ENCODE results near the gene TTPAL. TPM values are rescaled to one million over a fixed set of nuclear protein-coding genes. Genes with fewer than 3 reads are reported as not detected.

TTPAL gene
- total and polyA plus RNA-seq, 9 of the 15 experiments (the other 6 are each of a cell fraction or from before 2014, with no cell fraction given): 1.1 to 7.0 (median 2.6) TPM

GRCh38 chr20:44489931-44490330 is 14.3 kb downstream of the TTPAL start:
- H3K4me2 ChIP-seq (ENCODE audit: insufficient read depth, low read length): no peak overlapping the region
- H3K4me3 ChIP-seq: no peak overlapping the region
- H3K9ac ChIP-seq (ENCODE audit: insufficient read depth in 1 of 2, low read depth in 2 of 2, low read length in 2 of 2): no peak overlapping the region
- no peak overlapping the region for H3K27ac ChIP-seq (ENCODE audit: extremely low read depth, low read depth, low read length)
- TF ChIP-seq NFIC (IDR thresholded peaks at IDR 0.05): no peak
- no peak for TF ChIP-seq TBL1XR1 (IDR thresholded peaks at IDR 0.05; ENCODE audit: low read length in 2 of 2)
- no peak for TF ChIP-seq POLR2H (tag; IDR thresholded peaks at IDR 0.05; ENCODE audit: low read depth)
- TF ChIP-seq BRD9 (IDR thresholded peaks at IDR 0.05; ENCODE audit: low read depth, partially characterized antibody): no peak
- TF ChIP-seq ZNF586 (CRISPR knock-in tag; conservative IDR thresholded peaks at IDR 0.05): no peak
- no peak for TF ChIP-seq OTX1 (CRISPR knock-in tag; IDR thresholded peaks at IDR 0.05)
- TF ChIP-seq STAT5B (CRISPR knock-in tag; IDR thresholded peaks at IDR 0.05): no peak
- TF ChIP-seq ZKSCAN8 (CRISPR knock-in tag; IDR thresholded peaks at IDR 0.05): no peak
- TF ChIP-seq ZNF384 (IDR thresholded peaks at IDR 0.05; ENCODE audit: low read depth, low read length): no peak
- TF ChIP-seq HBP1 (CRISPR knock-in tag; IDR thresholded peaks at IDR 0.05): no peak
- H3K9me3 ChIP-seq (replicated peaks; ENCODE audit: control insufficient read depth, insufficient read depth, low read depth, low read length): no peaks in the 10 kb centered on the region
- ChIA-PET CTCF (ENCODE audit: low intra/inter-chr PET ratio) (no interaction called here), POLR2A (interaction anchor here (0.8 to 0.9 kb wide), 2 partner anchors 24 to 31 kb away, joined by 3 to 4 read pairs; partner anchors contain the start of gene SERINC3)
- H3K27me3 ChIP-seq (ENCODE audit: control insufficient read depth in 2 of 2, insufficient read depth in 2 of 2, low read length in 2 of 2): no peaks in the 10 kb centered on the region
- intact Hi-C loops (cut with micrococcal nuclease): no loop called here
- ATAC-seq (no peak), DNase-seq (ENCODE audit: extremely low read depth in 1 of 4, low spot score in 3 of 4) (no peak), FAIRE-seq (no peak)
- peaks cover 76% of the 10 kb centered on the region; the same call in 2 of the 3 replicates for H3K36me3 ChIP-seq (ENCODE audit: control insufficient read depth, insufficient read depth, low read length)
- in situ Hi-C loops (cut with MboI): no loop called here
- no TSS peak for BruUV-seq (replicated peaks)
- no peak overlapping the region for H2AFZ ChIP-seq (ENCODE audit: low read depth, low read length)
- H4K20me1 ChIP-seq (replicated peaks; ENCODE audit: control insufficient read depth, insufficient read depth, low read length): peaks cover 3% of the 10 kb centered on the region; the same call in 1 of the 2 replicates
- 71% methylated on average over 3 of the region's 3 CpGs for WGBS (ENCODE audit: insufficient coverage, low coverage, missing lambda C conversion rate)
- no peaks in the 10 kb centered on the region for H3K9me1 ChIP-seq (ENCODE audit: control insufficient read depth, insufficient read depth, low read length)
- H3K4me1 ChIP-seq (replicated peaks in 1 of 2; ENCODE audit: control insufficient read depth in 2 of 2, insufficient read depth in 2 of 2, low read length in 2 of 2): no peaks in the 10 kb centered on the region; a peak in 2 of 5 replicates
- H3K79me2 ChIP-seq (ENCODE audit: control insufficient read depth, insufficient read depth, low read length): no peaks in the 10 kb centered on the region

Data from K562 (cell line).